CD4-positive, alpha-beta T cell treated with Interleukin-15 for 4 hours (primary cell): ENCODE measurements around the gene PCDHGA12.
"Not testable (repeated sequence)": the region's sequence is repeated elsewhere in the genome, so short reads cannot be mapped to it uniquely, and the experiment has no call there.

Source experiments
- DNase-seq: peaks from one replicate; pipeline ENCODE4 v3.0.0-alpha.2; 2020; ENCODE audit warnings: low spot score

The PCDHGA12 gene

GRCh38 chr5:141407790-141408505, 22.4 kb upstream of the PCDHGA12 start, which contains the start of gene PCDHGB6:
TSS of gene PCDHGB6 (plus strand) at chr5:141408021. CDS start at chr5:141408203, 182 bp downstream.
- peak; percentile 26 for DNase-seq

GRCh38 chr5:141409598-141410306, 20.6 kb upstream of the PCDHGA12 start:
- DNase-seq, result no peak

GRCh38 chr5:141411575-141411974, 18.7 kb upstream of the PCDHGA12 start:
- DNase-seq, result peak; percentile 23

GRCh38 chr5:141412854-141413539, 17.3 kb upstream of the PCDHGA12 start, which contains the start of gene PCDHGA10:
TSS of gene PCDHGA10 (plus strand) at chr5:141412987. CDS start at chr5:141413176, 189 bp downstream.
- peak; percentile 58 for DNase-seq

GRCh38 chr5:141413540-141414069, 16.7 kb upstream of the PCDHGA12 start:
- no peak for DNase-seq

GRCh38 chr5:141414548-141415274, 15.6 kb upstream of the PCDHGA12 start:
- DNase-seq, result not testable (repeated sequence)

- not testable (repeated sequence) for DNase-seq
Observed at GRCh38 chr5:141415275-141415618, 15.1 kb upstream of the PCDHGA12 start.

- peak; percentile 32 for DNase-seq
Observed at GRCh38 chr5:141417494-141418172, 12.7 kb upstream of the PCDHGA12 start, which contains the start of gene PCDHGB7. TSS of gene PCDHGB7 (plus strand) at chr5:141417677. CDS start at chr5:141417860, 183 bp downstream.

- no peak for DNase-seq
Observed at GRCh38 chr5:141419074-141419880, 11.0 kb upstream of the PCDHGA12 start.

GRCh38 chr5:141420855-141421488, 9.3 kb upstream of the PCDHGA12 start, which contains the start of gene PCDHGA11:
TSS of gene PCDHGA11 (plus strand) at chr5:141421051. CDS start at chr5:141421228, 177 bp downstream.
- DNase-seq, result peak; percentile 42

GRCh38 chr5:141421489-141421855, 8.8 kb upstream of the PCDHGA12 start:
- DNase-seq, result no peak

GRCh38 chr5:141422742-141423291, 7.5 kb upstream of the PCDHGA12 start:
- no peak for DNase-seq

- no peak for DNase-seq
Observed at GRCh38 chr5:141427783-141428426, 2.4 kb upstream of the PCDHGA12 start.

- DNase-seq, result no peak
Observed at GRCh38 chr5:141431286-141431685, 979 bp downstream of the PCDHGA12 start.

- DNase-seq, result not testable (repeated sequence)
Observed at GRCh38 chr5:141432308-141432707, 2.0 kb downstream of the PCDHGA12 start.

GRCh38 chr5:141432726-141433125, 2.4 kb downstream of the PCDHGA12 start:
- not testable (repeated sequence) for DNase-seq

- DNase-seq, result no peak
Observed at GRCh38 chr5:141434006-141434405, 3.7 kb downstream of the PCDHGA12 start.

GRCh38 chr5:141437221-141437620, 6.9 kb downstream of the PCDHGA12 start:
- no peak for DNase-seq
